Neutrophil (primary cell): Measurements from ENCODE around the gene ROR2.

Source experiments
- H3K27ac ChIP-seq: fragments of 200-600 bp; sonication (generic); 2 replicates; pipeline ENCODE4 v1.5.1; 2016; ENCODE audit warnings: mild to moderate bottlenecking, moderate library complexity
- H3K27me3 ChIP-seq: fragments of 200-600 bp; sonication (generic); 2 replicates; pipeline ENCODE4 v1.6.0; 2016; ENCODE audit warnings: mild to moderate bottlenecking
- H3K36me3 ChIP-seq: fragments of 200-600 bp; sonication (generic); 2 replicates; pipeline ENCODE4 v1.5.1; 2017
- H3K4me1 ChIP-seq, 2 experiments: fragments of 200-600 bp in 1 of 2; sonication (generic) in 1 of 2; 1 replicate in 1 of 2; 2 replicates in 1 of 2; pipeline versions ENCODE4 v1.5.1 to v1.6.1; 2013 to 2016; ENCODE audit warnings: low read depth in 1 of 2, low read length in 1 of 2, mild to moderate bottlenecking in 1 of 2, moderate library complexity in 1 of 2; ENCODE audit not compliant: control insufficient read depth in 1 of 2, insufficient read depth in 1 of 2
- H3K4me3 ChIP-seq, 2 experiments: fragments of 200-600 bp in 1 of 2; sonication (generic) in 1 of 2; 1 replicate in 1 of 2; 2 replicates in 1 of 2; pipeline ENCODE4 v1.5.1; 2013 to 2016; ENCODE audit warnings: low read depth in 1 of 2, low read length in 1 of 2, mild to moderate bottlenecking in 1 of 2, moderate library complexity in 1 of 2
- H3K9me3 ChIP-seq: fragments of 200-600 bp; sonication (generic); 2 replicates; pipeline ENCODE4 v1.5.1; 2016
- CTCF ChIP-seq: fragments of 200-600 bp; sonication (generic); IDR thresholded peaks from 2 replicates; pipeline ENCODE4 v1.5.1; 2016; ENCODE audit warnings: antibody characterized with exemption

The ROR2 gene

GRCh38 chr9:91697201-91697600 lies 252.8 kb downstream of the ROR2 start:
- no peaks in the 10 kb centered on the region for H3K36me3 ChIP-seq
- H3K4me1 ChIP-seq, result no peaks in the 10 kb centered on the region
- no peak for TF ChIP-seq CTCF
- H3K9me3 ChIP-seq, result no peaks in the 10 kb centered on the region
- no peak overlapping the region for H3K27ac ChIP-seq
- H3K27me3 ChIP-seq, result no peaks in the 10 kb centered on the region
- H3K4me3 ChIP-seq, result no peak overlapping the region

GRCh38 chr9:91694081-91694870 lies 255.8 kb downstream of the ROR2 start:
- no peaks in the 10 kb centered on the region for H3K36me3 ChIP-seq
- no peak for TF ChIP-seq CTCF
- no peaks in the 10 kb centered on the region for H3K4me1 ChIP-seq

DNA sequence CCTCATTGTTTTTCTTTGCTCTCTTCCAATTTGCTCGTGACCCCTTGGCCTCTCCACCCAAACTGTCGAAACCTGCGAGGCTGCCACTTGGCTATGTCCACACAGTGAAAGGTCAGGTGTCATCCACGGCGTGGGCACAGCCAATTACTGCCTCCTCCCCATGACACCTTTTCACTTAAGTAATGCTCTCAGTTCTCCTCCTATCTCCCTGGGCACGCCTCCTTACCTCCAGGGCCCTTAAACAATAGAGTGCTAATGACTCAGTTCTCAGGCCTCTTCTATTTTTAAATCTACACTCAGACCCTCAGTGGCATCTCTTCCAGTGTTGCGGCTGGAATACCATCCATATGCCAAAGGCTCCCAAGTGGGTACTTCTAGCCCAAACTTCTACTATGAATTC lies 256.8 kb downstream of the ROR2 start:
- Histone ChIP-seq H3K27ac (no peak overlapping the region), H3K9me3 (no peaks in the 10 kb centered on the region), H3K4me3 (no peak overlapping the region), H3K4me1 (no peaks in the 10 kb centered on the region), H3K36me3 (no peaks in the 10 kb centered on the region), H3K27me3 (no peaks in the 10 kb centered on the region)
- TF ChIP-seq CTCF, result no peak

More at GRCh38 chr9:91694081-91694870, 255.8 kb downstream of the ROR2 start:
- H3K4me3 ChIP-seq, result no peak overlapping the region
- H3K9me3 ChIP-seq, result no peaks in the 10 kb centered on the region
- H3K27me3 ChIP-seq, result no peaks in the 10 kb centered on the region
- no peak overlapping the region for H3K27ac ChIP-seq

DNA sequence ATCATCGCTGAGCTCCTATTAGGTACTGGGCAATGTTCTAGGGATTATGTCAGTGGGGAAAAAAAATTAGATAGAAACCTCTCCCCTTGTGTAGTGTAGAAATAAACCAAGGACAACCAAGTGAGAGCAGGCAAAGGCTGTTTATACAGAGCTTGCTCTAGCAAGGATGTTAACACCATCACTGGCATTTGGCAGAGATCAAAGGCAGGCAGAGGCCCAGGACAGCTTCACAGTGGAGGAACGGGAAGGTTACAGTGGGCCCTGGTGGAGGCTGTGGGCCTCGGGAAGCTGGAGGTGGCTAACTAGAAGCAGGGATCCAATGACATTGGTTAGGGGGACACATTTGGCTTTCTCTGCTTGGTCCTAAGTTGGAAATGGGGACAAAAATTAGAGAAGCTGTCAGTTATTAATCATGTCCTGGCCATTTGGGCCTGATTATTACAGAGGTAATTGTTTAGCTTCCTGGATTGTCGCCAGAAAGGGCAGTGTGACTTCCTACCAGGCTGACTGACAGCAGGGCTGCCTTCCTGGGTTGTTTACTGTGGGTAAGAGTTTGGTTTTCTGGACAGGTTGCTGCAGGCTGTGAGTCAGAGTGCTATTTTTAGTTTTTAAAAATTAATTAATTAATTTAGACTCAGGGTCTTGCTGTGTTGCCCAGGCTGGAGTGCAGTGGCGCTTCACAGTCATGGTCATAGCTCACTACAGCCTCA lies 259.3 kb downstream of the ROR2 start:
- no peaks in the 10 kb centered on the region for H3K36me3 ChIP-seq
- H3K9me3 ChIP-seq, result no peaks in the 10 kb centered on the region
- H3K27me3 ChIP-seq, result no peaks in the 10 kb centered on the region
- no peak overlapping the region for H3K27ac ChIP-seq
- no peak overlapping the region for H3K4me3 ChIP-seq
- H3K4me1 ChIP-seq, result no peaks in the 10 kb centered on the region
- TF ChIP-seq CTCF, result no peak

DNA sequence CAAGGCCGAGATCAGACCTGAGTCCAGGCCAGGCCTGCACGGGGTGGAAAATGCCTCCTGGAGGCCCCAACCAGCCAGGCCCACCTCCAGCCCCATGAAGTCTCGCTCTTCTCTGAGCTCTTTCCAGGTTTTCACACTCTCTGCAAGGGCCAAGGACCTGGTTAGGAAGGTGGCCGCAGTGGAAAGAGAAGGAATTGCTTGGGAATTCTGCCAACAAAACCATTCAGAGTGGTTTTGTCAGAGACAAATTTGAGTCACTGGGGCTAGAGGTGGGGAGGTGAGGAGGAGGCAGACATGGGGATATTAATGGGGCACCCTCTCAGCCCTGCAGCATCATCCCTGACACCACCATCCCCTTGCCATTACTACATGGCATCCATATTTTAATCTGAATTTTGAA lies 261.0 kb downstream of the ROR2 start:
- Histone ChIP-seq H3K4me3 (no peak overlapping the region), H3K4me1 (no peaks in the 10 kb centered on the region), H3K36me3 (no peaks in the 10 kb centered on the region), H3K27me3 (no peaks in the 10 kb centered on the region), H3K27ac (no peak overlapping the region), H3K9me3 (no peaks in the 10 kb centered on the region)
- no peak for TF ChIP-seq CTCF
